Psoas muscle (tissue), 8 donors: ENCODE results near the gene CCDC91. TPM values are rescaled to one million over a fixed set of nuclear protein-coding genes. Genes with fewer than 3 reads are reported as not detected.

Experiments
- ATAC-seq, 4 donors: fragments of 200-7000 bp; cut with Tn5 transposase; one replicate each; pipeline ENCODE4 v1.9.1; 2020; ENCODE audit warnings: moderate library complexity in 3 of 4, mild to moderate bottlenecking in 2 of 4
- DNase-seq, 2 donors: peaks; one replicate each; pipeline ENCODE4 v3.0.0-alpha.2; 2020
- H3K27ac ChIP-seq: fragments of 200-600 bp; one replicate; pipeline ENCODE4 v1.8.0; 2022
- H3K27me3 ChIP-seq, 3 donors: fragments of 200-600 bp in 1 of 3; one replicate each; pipeline versions ENCODE4 v1.6.1 to v1.8.0; 2013 to 2022; ENCODE audit warnings: low read length in 2 of 3, mild to moderate bottlenecking in 2 of 3, moderate library complexity in 1 of 3; ENCODE audit not compliant: insufficient read depth in 3 of 3
- H3K36me3 ChIP-seq, 2 donors: fragments of 200-600 bp in 1 of 2; one replicate each; pipeline versions ENCODE4 v1.6.1 to v1.8.0; 2013 to 2022; ENCODE audit warnings: low read depth in 1 of 2, mild to moderate bottlenecking in 1 of 2, moderate library complexity in 1 of 2; ENCODE audit not compliant: insufficient read depth in 1 of 2
- H3K4me1 ChIP-seq: fragments of 200-600 bp; one replicate; pipeline ENCODE4 v1.8.0; 2022
- H3K4me3 ChIP-seq: fragments of 200-600 bp; one replicate; pipeline ENCODE4 v1.8.0; 2022; ENCODE audit warnings: mild to moderate bottlenecking
- H3K9me3 ChIP-seq: fragments of 200-600 bp; one replicate; pipeline ENCODE4 v1.8.0; 2022
- CTCF ChIP-seq: fragments of 200-600 bp; IDR thresholded peaks from one replicate; pipeline ENCODE4 v1.8.0; 2022; ENCODE audit warnings: antibody characterized with exemption
- WGBS, 3 donors: extraction: QIAGEN DNeasy Blood & Tissue Kit; methylation state at CpG; one replicate each; pipeline versions ENCODE4 v1.1.6 to v1.1.7; 2013; 5-methylcytosine and 5-hydroxymethylcytosine counted together
- intact Hi-C, 2 donors: fragments of 100-400 bp; cut with DNase I; formaldehyde crosslinking; loops; one replicate each; pipeline versions ENCODE4 v1.11.0 to v1.14.2; 2022
- polyA plus RNA-seq, 3 donors: library from polyadenylated mRNA; stranded (reverse); fragments of 200-250 nt; gene quantifications; one replicate each; pipeline ENCODE4 v1.2.3, GENCODE V29; 2013
- total RNA-seq, 4 donors: library from RNA; stranded (reverse); fragmentation: NEBNext Ultra II Directional in 2 of 4; extraction: Animal tissue kit (Norgen Biotek cat#: 25700) in 2 of 4; gene quantifications; one replicate each; pipeline versions ENCODE4 v1.2.1 to v1.2.4, GENCODE V29; 2021 to 2023
- donor health status: healthy with polysubstance abuse.
- donor health status: DM: no; HTN: no; CAD: no; lungs with moderate emphysema.
- donor health status: Bipolar disorder and iron deficiency.
- donor health status: healthy.
- donor health status: DM: yes; HTN: yes; CAD: no.
- donor health status: DM: no; HTN: no; CAD: no.
- donor health status: DM: no; HTN: no; CAD: no.
- donor health status: DM: yes; HTN: yes; CAD: no.

The CCDC91 gene
- total and polyA plus RNA-seq, 7 donors = 18.4 to 47.2 (median 36.2) TPM

GRCh38 chr12:28184375-28184774 is 5.9 kb upstream of the CCDC91 start:
- WGBS, 3 donors = 91 to 100% (median 100%) methylated on average over 1 of the region's 1 CpG

GRCh38 chr12:28186500-28186899 is 3.8 kb upstream of the CCDC91 start:
- ATAC-seq (no peak), DNase-seq (no peak)
- Histone ChIP-seq H3K9me3 (no peaks in the 10 kb centered on the region), H3K27ac (no peak overlapping the region), H3K36me3 (no peaks in the 10 kb centered on the region), H3K4me3 (no peak overlapping the region), H3K4me1 (peaks cover 2% of the 10 kb centered on the region), H3K27me3 (peaks cover 0 to 4% (median 0%) of the 10 kb centered on the region in 3 donors)
- no peak for TF ChIP-seq CTCF
- WGBS, 3 donors = 77 to 82% (median 79%) methylated on average over 2 of the region's 2 CpGs
- intact Hi-C loops = loop anchor here in 1 of 2 donors (10.0 kb wide), 1 partner anchor 368 kb away; no protein-coding TSS in a partner anchor

More at GRCh38 chr12:28184375-28184774, 5.9 kb upstream of the CCDC91 start:
- no peak overlapping the region for H3K27ac ChIP-seq
- TF ChIP-seq CTCF = no peak
- DNase-seq (no peak), ATAC-seq (no peak)
- H3K4me3 ChIP-seq = no peak overlapping the region
- H3K4me1 ChIP-seq = no peaks in the 10 kb centered on the region
- H3K36me3 ChIP-seq = no peaks in the 10 kb centered on the region
- H3K27me3 ChIP-seq = peaks cover 0 to 4% (median 0%) of the 10 kb centered on the region in 3 donors
- no peaks in the 10 kb centered on the region for H3K9me3 ChIP-seq
- intact Hi-C loops = loop anchor here in 1 of 2 donors (10.0 kb wide), 1 partner anchor 370 kb away; no protein-coding TSS in a partner anchor

- Histone ChIP-seq H3K36me3 (no peaks in the 10 kb centered on the region), H3K9me3 (no peaks in the 10 kb centered on the region), H3K27ac (peak overlapping the region; percentile 95), H3K4me1 (peaks cover 8% of the 10 kb centered on the region), H3K27me3 (no peaks in the 10 kb centered on the region), H3K4me3 (peak overlapping the region; percentile 93)
- DNase-seq (no peak), ATAC-seq (no peak)
- no peak for TF ChIP-seq CTCF
- WGBS, 3 donors = 58 to 61% (median 60%) methylated on average over 9 of the region's 9 CpGs
- intact Hi-C loops = loop anchor here in 1 of 2 donors (10.0 kb wide), 1 partner anchor 365 kb away; no protein-coding TSS in a partner anchor
Observed at GRCh38 chr12:28189784-28190320, 404 bp upstream of the CCDC91 start.

- DNase-seq (peak in 1 of 2 donors; percentile 34), ATAC-seq (peak; percentile 64 to 85 (median 79))
- Histone ChIP-seq H3K9me3 (no peaks in the 10 kb centered on the region), H3K27me3 (no peaks in the 10 kb centered on the region), H3K4me3 (peak overlapping the region; percentile 93), H3K36me3 (no peaks in the 10 kb centered on the region), H3K4me1 (peaks cover 8% of the 10 kb centered on the region), H3K27ac (peak overlapping the region; percentile 95)
- no peak for TF ChIP-seq CTCF
- intact Hi-C loops = no loop called here
- 14 to 18% (median 16%) methylated on average over 18 of the region's 18 CpGs for WGBS, 3 donors
Observed at GRCh38 chr12:28191051-28192048, 1.1 kb downstream of the CCDC91 start.
